T47D (cell line): ENCODE results near the gene TMA7.

Experiments
- DNase-seq, 2 experiments: peaks; one replicate each; pipeline versions ENCODE4 v3.0.0 to v3.0.0-alpha.2; 2011 to 2012; ENCODE audit warnings: low read depth in 1 of 2, low spot score in 1 of 2
- JUND ChIP-seq: IDR thresholded peaks from 2 replicates; pipeline ENCODE4 v1.6.1; 2012; ENCODE audit warnings: low read depth
- in situ Hi-C: cut with HindIII; loops from 2 replicates; pipeline ENCODE4 v1.10.0; 2016; ENCODE audit warnings: low sequenced_read_pairs, low pct_unique_long_range_greater_than_20kb

Gene TMA7

DNA sequence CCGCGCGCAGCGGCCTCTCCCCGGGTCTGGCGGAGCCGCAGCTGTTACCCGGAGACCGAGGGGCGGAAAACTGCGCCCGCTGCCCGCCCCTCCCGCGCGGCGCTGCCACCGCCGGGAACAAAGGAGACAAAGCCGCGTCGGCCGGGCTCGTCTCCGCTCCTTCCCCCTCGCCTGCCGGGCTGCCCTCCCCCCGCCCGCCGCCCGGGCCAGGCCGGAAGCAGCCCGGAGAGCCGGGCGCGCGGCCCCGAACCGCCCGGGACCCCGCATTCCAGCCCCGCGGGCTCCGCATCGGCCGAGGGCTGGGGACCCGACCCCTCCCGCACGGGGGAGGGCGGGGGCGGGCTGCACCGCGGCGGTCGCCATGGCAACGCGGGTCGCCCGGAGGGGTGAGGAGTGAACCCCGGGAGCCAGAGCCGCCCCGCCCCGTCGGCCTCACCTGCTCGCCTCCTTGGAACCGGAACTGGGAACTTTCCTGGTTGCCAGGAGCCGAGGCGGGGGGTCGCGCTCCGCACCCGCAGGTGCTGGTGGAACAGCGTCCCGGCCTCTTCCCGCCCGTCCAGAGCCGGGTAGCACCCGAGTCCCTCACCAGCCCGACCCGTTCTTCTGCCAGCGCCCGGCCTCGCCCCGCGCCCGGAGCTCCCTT, 10.6 kb upstream of the TMA7 start:
- DNase-seq = peak; percentile 71 to 89
- in situ Hi-C loops = no loop called here
- TF ChIP-seq JUND = no peak

DNA sequence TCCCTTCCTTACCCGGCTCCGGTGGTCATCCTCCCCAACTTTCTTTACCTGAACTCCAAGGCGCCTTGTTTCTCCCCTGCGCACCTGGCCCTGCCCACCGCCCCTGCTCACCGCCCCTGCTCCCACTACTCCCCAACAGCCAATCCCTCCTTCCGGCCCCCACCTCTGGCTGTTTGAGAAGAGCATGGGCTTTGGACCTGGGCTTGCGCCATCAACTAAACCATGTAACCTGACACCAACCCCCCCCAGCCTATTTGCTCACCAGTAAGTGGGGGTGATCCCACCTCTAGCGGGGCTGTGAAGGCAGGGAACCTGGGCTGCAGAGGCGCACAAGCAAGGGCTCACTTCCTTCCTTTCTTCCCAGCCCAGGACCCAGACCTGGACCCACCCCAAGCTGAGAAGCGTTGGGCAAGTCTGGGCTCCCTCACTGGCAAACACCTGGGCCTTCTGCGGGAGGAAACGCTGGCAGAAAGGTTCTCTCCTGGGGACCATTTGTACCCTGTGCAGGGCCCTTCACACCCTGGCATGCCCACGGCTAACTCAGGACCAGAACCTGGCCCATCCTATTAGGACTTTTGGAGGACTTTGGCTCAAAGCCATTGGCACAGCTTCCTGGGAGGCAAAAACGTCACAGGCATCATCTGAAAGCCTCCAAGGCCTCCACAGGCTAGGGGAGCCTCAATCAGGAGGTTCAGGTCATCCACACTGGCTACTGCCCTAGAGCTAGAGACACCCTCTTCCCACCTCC, 9.9 kb upstream of the TMA7 start, which contains the start of gene PLXNB1:
PLXNB1 (minus strand) TSS at position 127 of the 748 bp plus-strand sequence. CDS start 5,475 bp downstream, outside the sequence.
- no peak for TF ChIP-seq JUND
- DNase-seq = peak; percentile 73 to 90
- in situ Hi-C loops = no loop called here

DNA sequence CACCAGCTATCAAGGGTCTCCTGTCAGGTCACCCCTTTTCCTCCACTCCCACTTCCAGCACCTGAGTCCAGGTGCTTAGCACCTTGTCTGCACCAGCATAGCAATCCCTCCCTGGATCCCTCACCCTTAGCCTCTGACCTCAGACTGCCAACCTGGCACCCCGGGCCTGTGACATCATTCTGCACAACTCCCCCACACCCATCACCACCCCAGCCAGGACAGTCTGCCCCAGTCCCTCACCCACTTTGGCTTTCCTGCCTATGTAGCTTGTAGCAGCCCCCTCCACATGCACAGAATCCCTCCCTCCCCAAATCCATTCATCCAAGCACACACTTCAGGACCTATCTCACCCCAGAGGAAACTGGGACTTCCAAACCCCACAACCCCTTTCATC, 9.4 kb upstream of the TMA7 start:
- in situ Hi-C loops = no loop called here
- TF ChIP-seq JUND = no peak
- DNase-seq = no peak

DNA sequence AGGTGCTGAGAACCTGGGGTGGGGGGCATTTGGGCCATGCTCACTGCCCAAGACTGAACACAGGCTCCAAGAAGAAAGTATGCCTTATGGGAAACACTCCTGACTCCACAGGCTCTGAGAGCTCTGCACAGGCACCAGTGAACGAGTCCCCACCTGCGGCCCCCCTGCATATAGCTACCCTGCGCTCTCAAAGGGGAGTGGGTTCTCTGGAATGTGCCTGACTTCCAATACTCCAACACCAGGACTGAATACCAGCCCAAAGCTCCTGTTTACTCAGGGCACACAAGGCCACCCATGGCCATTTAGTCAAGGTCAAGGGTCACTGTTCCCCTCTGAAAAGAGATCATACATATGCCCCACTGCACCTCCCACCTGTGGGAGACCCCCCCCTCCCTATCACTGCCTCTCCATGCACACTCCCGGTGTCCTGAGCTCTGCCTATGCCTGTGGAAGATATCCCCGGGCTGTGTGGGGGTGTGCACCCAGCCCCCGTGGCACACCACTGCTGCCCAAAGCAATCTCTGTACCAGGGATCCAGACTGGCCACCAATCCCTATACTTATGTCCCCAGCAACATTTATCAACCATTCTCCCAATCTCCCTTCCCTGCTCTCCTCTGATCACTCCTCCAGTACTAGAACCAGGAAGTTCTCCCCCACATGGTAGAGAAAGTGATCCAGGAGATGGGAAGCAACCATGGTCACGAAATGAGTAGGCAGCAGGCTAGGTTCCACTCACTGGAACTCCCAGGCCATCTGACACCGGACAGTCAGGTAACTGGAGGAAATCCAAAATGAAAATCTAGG, 8.6 kb upstream of the TMA7 start:
- no peak for TF ChIP-seq JUND
- in situ Hi-C loops = no loop called here

DNA sequence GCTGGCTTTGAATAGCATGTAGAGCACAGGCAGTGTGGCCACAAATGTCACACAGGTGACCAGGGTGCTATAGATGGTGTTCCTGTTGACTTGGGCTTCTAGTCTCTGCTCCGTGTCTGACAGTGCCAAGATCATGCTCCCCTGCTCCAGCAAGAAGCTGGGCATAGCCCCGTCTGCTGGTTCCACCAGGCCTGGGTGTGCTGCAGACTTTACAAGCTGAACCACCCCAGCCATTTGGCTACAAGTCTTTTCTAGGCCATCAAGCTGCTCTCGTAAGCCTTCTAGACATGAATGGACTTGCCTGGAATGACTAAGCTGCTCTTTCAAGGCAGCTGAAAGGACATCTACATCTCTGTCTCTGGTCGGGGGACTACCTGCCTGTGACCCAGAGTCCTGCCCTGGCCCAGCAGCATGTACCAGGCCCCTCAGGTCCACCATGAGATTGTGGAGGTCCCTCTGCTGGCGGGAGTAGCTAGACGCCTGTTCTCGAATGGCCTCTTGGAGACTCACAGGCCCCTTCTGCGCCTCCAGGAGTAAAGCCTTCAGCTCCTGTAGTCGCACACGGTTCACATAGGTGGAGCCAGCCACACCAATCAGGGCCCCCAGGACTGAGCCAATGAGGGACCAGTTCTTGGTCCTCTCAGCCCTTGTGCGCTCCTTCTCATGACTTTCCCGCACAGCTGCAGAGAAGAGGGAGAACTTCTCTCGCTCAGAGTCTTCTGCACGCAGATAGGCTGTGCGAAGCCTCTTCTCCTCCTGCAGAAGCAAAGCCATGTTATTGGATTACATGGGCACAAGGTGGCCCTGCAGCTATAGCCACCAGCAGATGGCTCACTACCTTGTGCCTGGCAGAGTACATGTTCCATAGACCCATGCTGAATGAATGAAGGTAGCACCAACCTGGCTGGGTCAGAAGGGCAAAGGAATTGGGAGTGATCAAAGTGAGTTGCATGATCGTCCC, 7.4 kb upstream of the TMA7 start:
- in situ Hi-C loops = no loop called here
- no peak for TF ChIP-seq JUND
- DNase-seq = peak in 1 of 2 experiments; percentile 39

More for the DNA sequence above, 8.6 kb upstream of the TMA7 start:
- DNase-seq = no peak

DNA sequence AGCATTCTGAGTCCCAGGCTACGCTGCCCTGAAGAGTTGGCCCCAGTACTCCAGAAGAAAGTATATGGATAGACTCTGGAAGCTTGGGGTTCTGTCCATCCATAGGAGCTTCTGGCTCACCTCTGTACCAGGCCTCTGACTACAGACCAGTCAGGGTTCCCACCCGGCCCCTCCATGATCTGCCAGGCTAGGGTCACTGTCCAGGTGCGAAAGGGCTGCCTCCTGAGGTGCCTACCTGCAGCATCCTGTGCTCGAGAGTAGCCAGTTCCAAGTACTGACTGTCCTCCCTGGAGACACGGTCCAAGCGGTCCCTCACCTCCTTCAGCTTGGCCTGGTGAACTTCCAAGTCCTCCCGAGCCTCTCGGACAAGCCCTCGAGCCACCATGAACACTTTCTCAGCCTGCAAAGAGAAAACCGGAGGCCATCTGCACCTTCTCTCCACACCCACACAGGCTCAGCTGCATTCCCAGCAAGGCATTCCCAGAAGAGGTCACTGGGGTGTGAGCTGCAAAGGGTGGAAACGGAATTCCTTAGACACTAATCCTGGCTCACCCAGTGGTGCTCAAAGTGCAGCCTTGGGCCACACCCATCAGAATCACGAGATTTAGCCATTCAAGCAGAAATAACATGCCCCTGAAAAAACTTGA, 6.5 kb upstream of the TMA7 start:
- in situ Hi-C loops = no loop called here
- TF ChIP-seq JUND = no peak

DNA sequence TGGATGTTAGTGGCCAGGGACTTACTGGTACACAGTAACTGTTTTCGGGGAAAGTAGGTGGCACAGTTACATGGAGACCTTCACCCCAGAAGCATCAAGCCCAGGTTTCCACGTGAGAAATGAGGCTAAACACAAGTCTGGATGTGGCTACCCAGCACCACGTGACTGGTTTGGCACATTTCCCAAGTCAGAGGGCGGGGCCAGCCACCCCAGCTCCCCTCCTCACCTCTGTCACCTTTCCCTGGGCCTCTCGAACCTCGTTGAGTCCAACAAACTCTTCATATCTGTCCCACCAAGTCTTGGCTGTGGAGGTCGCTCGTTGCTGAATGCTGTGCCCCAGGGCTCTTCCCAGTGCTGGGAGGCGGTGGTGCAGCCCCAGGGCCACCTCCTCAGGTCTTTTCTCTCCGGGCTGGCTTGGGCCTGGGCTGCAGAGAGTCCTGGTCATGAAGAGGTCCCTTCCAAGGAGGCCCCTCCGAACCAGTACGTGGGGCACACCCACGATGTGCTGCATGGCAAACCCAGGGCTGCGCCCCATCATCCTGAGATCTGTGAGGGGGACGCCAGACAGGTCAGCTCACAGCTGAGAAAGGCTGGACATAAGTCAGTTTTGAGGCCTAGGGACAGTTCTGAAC, 5.3 kb upstream of the TMA7 start:
- no peak for DNase-seq
- in situ Hi-C loops = no loop called here
- no peak for TF ChIP-seq JUND

More for the DNA sequence above, 6.5 kb upstream of the TMA7 start:
- peak in 1 of 2 experiments; percentile 73 for DNase-seq

DNA sequence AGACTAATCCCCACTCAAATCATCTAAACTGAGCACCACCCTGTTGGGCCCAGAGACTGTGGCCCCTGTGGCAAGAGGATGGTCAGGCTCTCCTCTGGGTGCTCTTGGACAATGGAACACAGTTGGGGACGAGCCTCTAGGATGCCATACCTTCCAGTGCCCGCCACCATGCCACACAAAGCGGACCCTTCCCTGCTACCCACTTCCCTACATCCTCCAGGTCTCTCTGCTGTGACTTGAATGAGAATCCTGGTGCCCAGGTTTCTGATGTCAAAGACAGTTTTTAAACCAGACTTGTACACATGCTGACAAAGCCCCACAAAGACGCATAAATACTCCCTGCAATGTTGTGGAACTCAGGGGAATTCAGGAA, 4.8 kb upstream of the TMA7 start:
- no peak for TF ChIP-seq JUND
- no peak for DNase-seq
- in situ Hi-C loops = no loop called here

DNA sequence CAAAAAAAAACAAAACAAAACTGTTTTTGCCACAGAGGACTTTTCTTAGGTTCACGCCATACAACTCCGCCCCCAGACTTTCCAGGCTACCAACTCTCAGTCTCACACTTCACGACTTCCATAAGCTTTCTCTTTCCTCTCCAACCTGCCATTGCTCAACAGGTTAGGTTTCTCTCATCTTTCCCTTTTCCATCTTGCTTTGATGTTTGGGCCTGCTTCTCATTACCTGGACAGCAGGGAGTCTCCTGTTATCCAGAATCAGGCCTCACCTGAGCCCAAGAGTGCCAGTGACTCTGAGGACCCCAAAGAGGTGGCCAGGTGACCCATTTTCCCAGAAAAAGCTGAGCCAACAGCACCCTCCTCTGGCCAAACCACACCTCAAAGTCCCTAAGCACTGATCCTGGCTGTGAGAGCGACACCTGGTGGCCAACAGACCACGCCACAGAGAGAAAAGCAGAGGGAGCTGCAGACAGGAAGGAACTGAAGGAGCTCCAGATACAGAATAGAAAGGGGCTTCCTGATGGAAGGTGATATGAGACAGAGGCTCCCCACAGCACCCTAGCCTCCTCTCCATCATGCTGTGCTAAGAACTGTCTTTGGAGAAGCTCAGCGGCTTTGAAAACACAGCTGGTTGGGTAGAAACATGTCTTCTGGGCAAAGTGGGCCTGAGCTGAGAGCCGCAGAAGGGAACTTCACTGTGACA, 4.1 kb upstream of the TMA7 start:
- no peak for TF ChIP-seq JUND
- in situ Hi-C loops = no loop called here
- peak in 1 of 2 experiments; percentile 83 for DNase-seq

DNA sequence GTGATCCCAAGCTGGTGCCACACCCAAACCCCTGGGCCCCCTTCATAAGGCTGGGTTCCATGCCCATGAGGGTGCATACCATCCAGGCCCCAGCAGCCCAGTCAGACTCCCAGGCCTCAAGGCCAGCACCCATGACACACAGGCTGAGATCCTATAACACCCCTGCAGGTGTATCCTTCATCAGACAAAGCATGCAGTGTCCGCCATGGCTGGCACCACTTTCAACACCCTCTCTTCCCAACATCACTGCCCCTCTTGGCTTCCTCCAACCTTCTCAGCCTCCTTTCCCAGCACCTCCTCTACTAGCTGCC, 3.6 kb upstream of the TMA7 start:
- TF ChIP-seq JUND = no peak
- DNase-seq = no peak
- in situ Hi-C loops = no loop called here

DNA sequence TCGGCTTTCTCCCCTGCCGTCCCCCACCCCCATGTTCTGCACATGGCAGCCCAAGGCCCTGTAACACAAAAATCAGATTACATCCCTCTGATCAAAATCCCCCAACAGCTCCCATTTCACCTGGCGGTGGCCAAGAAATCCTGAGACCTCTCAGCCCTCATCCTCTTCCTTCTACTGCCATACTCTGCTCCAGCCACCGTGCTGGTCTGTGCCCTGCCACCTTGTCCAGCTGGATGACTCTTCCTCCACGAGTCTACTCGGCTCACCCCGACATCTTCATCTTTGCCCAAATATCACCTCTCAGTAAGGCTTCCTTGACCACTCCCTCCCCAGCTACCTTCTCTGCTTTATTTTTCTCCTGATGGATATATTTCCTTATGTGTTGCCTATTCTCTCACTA, 3.2 kb upstream of the TMA7 start:
- DNase-seq = no peak
- TF ChIP-seq JUND = no peak
- in situ Hi-C loops = no loop called here
